GM18858 (cell line): ENCODE measurements around the gene CIRBP.

Source experiments
- ATAC-seq: cut with Tn5 transposase; IDR thresholded peaks from one replicate; pipeline ENCODE4 v1.9.1; 2021; ENCODE audit not compliant: unreplicated experiment

CIRBP gene

GRCh38 chr19:1278713-1279660 lies 9.9 kb downstream of the CIRBP start:
- no peak for ATAC-seq

- ATAC-seq, result no peak
These were observed 10.7 kb downstream of the CIRBP start for GRCh38 chr19:1279782-1280341.

- no peak for ATAC-seq
These were observed 11.8 kb downstream of the CIRBP start for GRCh38 chr19:1280636-1281568.

GRCh38 chr19:1281569-1282287 lies 12.6 kb downstream of the CIRBP start:
- ATAC-seq, result no peak

GRCh38 chr19:1282588-1283206 lies 13.6 kb downstream of the CIRBP start:
- no peak for ATAC-seq

- no peak for ATAC-seq
These were observed 14.2 kb downstream of the CIRBP start for GRCh38 chr19:1283207-1283916.

- no peak for ATAC-seq
These were observed 14.8 kb downstream of the CIRBP start for GRCh38 chr19:1283917-1284292.

- no peak for ATAC-seq
These were observed 15.3 kb downstream of the CIRBP start for GRCh38 chr19:1284293-1284978.

- ATAC-seq, result no peak
These were observed 16.0 kb downstream of the CIRBP start for GRCh38 chr19:1284979-1285736.

- ATAC-seq, result no peak
These were observed 16.7 kb downstream of the CIRBP start, which contains the start of gene EFNA2 for GRCh38 chr19:1285737-1286360. Gene EFNA2 (plus strand): TSS chr19:1285873. CDS start chr19:1286169, 296 bp downstream.

GRCh38 chr19:1286487-1287353 lies 17.6 kb downstream of the CIRBP start:
- no peak for ATAC-seq

- ATAC-seq, result no peak
These were observed 18.5 kb downstream of the CIRBP start for GRCh38 chr19:1287354-1288225.

- no peak for ATAC-seq
These were observed 19.1 kb downstream of the CIRBP start for GRCh38 chr19:1288226-1288612.

GRCh38 chr19:1288833-1289685 lies 19.9 kb downstream of the CIRBP start:
- no peak for ATAC-seq

- ATAC-seq, result no peak
These were observed 20.5 kb downstream of the CIRBP start for GRCh38 chr19:1289686-1290025.
